GM18519 (cell line): ENCODE measurements around the gene SLC27A5.
A peak's percentile ranks its signal among the peaks of the same experiment; 100 is the strongest.
"Not testable (repeated sequence)": the region's sequence is repeated elsewhere in the genome, so short reads cannot be mapped to it uniquely, and the experiment has no call there.

Experiments
- ATAC-seq: cut with Tn5 transposase; IDR thresholded peaks from one replicate; pipeline ENCODE4 v1.9.1; 2021; ENCODE audit warnings: mild to moderate bottlenecking, moderate library complexity; ENCODE audit not compliant: unreplicated experiment, low FRiP score

SLC27A5 gene

GRCh38 chr19:58551123-58551497 is 39.3 kb upstream of the SLC27A5 start:
- no peak for ATAC-seq

- no peak for ATAC-seq
These were observed 38.8 kb upstream of the SLC27A5 start for GRCh38 chr19:58550362-58551122.

GRCh38 chr19:58549664-58550361 is 38.0 kb upstream of the SLC27A5 start:
- ATAC-seq: no peak

- no peak for ATAC-seq
These were observed 37.3 kb upstream of the SLC27A5 start for GRCh38 chr19:58548859-58549663.

GRCh38 chr19:58547323-58548312 is 35.8 kb upstream of the SLC27A5 start:
- no peak for ATAC-seq

GRCh38 chr19:58546019-58546530 is 34.3 kb upstream of the SLC27A5 start:
- no peak for ATAC-seq

- no peak for ATAC-seq
These were observed 33.7 kb upstream of the SLC27A5 start for GRCh38 chr19:58545286-58546018.

- ATAC-seq: peak; percentile 32
These were observed 32.9 kb upstream of the SLC27A5 start for GRCh38 chr19:58544591-58545285.

GRCh38 chr19:58543826-58544590 is 32.2 kb upstream of the SLC27A5 start, which contains the start of gene TRIM28:
Gene TRIM28, plus strand, starts transcription at chr19:58544064. Its CDS starts 694 bp downstream, at chr19:58544758.
- ATAC-seq: peak; percentile 71

- ATAC-seq: not testable (repeated sequence)
These were observed 31.0 kb upstream of the SLC27A5 start for GRCh38 chr19:58542641-58543372.

- not testable (repeated sequence) for ATAC-seq
These were observed 27.4 kb upstream of the SLC27A5 start for GRCh38 chr19:58539169-58539559.

- ATAC-seq: no peak
These were observed 26.7 kb upstream of the SLC27A5 start for GRCh38 chr19:58538257-58539168.

GRCh38 chr19:58536852-58537798 is 25.3 kb upstream of the SLC27A5 start:
- no peak for ATAC-seq

- ATAC-seq: no peak
These were observed 24.1 kb upstream of the SLC27A5 start for GRCh38 chr19:58535857-58536256.
